CD4-positive, alpha-beta T cell (primary cell): ENCODE results near the gene CCDC144A. TPM values are rescaled to one million over a fixed set of nuclear protein-coding genes. Genes with fewer than 3 reads are reported as not detected.

Source experiments
- ATAC-seq: fragments of 200-7000 bp; cut with Tn5 transposase; one replicate; pipeline ENCODE4 v1.10.0; 2022; ENCODE audit warnings: mild to moderate bottlenecking; ENCODE audit not compliant: poor library complexity
- CTCF ChIA-PET: fragments of 350-600 bp; sonication (Branson Sonifier 250); formaldehyde crosslinking; loops from one replicate; lab custom pipeline; 2021; ENCODE audit warnings: antibody characterized with exemption, inconsistent platforms; lab: Charles Lee
- POLR2A ChIA-PET: fragments of 350-600 bp; sonication (Branson Sonifier 250); formaldehyde crosslinking; loops from one replicate; lab custom pipeline; 2021; ENCODE audit warnings: antibody characterized with exemption, inconsistent platforms; lab: Charles Lee
- DNase-seq, 14 experiments: peaks; one replicate each; pipeline ENCODE4 v3.0.0-alpha.2; 2013 to 2020; ENCODE audit warnings: mixed read lengths in 2 of 14
- H3K27ac ChIP-seq, 2 donors: one replicate each; pipeline versions ENCODE4 v1.5.1 to v1.7.0; 2013; ENCODE audit warnings: low read length in 2 of 2, low read depth in 1 of 2, mild to moderate bottlenecking in 1 of 2
- H3K27me3 ChIP-seq, 2 experiments: 1 replicate in 1 of 2; 2 replicates in 1 of 2; pipeline versions ENCODE4 v1.6.1 to v1.7.0; 2013; ENCODE audit warnings: low read length in 2 of 2, control low read depth in 1 of 2, mild to moderate bottlenecking in 1 of 2, moderate library complexity in 1 of 2; ENCODE audit not compliant: insufficient read depth in 2 of 2, control insufficient read depth in 1 of 2
- H3K36me3 ChIP-seq: one replicate; pipeline ENCODE4 v1.6.1; 2013; ENCODE audit warnings: low read length, control low read depth; ENCODE audit not compliant: insufficient read depth
- H3K4me1 ChIP-seq: one replicate; pipeline ENCODE4 v1.6.1; 2013; ENCODE audit warnings: low read length, control low read depth; ENCODE audit not compliant: insufficient read depth
- H3K4me3 ChIP-seq: one replicate; pipeline ENCODE4 v1.5.1; 2013; ENCODE audit warnings: mild to moderate bottlenecking, low read length, moderate library complexity
- H3K9me3 ChIP-seq, 2 experiments: 1 replicate in 1 of 2; 2 replicates in 1 of 2; pipeline versions ENCODE4 v1.6.1 to v1.7.0; 2013; ENCODE audit warnings: low read length in 2 of 2, mild to moderate bottlenecking in 2 of 2, control low read depth in 1 of 2, moderate library complexity in 1 of 2; ENCODE audit not compliant: control insufficient read depth in 1 of 2, insufficient read depth in 1 of 2
- H3K27ac Mint-ChIP-seq: one replicate; pipeline ENCODE4 v1.8.0; 2020; ENCODE audit warnings: mixed read lengths
- H3K27me3 Mint-ChIP-seq: one replicate; pipeline ENCODE4 v1.8.0; 2021; ENCODE audit warnings: mixed read lengths
- H3K36me3 Mint-ChIP-seq: one replicate; pipeline ENCODE4 v1.8.0; 2021; ENCODE audit warnings: low read depth, mixed read lengths
- H3K4me1 Mint-ChIP-seq: one replicate; pipeline ENCODE4 v1.8.0; 2021; ENCODE audit warnings: low read depth, mixed read lengths
- H3K4me3 Mint-ChIP-seq: one replicate; pipeline ENCODE4 v1.8.0; 2020; ENCODE audit warnings: mild to moderate bottlenecking, mixed read lengths
- H3K9me3 Mint-ChIP-seq: one replicate; pipeline ENCODE4 v1.8.0; 2020; ENCODE audit warnings: mixed read lengths
- CTCF ChIP-seq: fragments of 200-600 bp; IDR thresholded peaks from one replicate; pipeline ENCODE4 v1.8.0; 2022; ENCODE audit warnings: antibody characterized with exemption, mild to moderate bottlenecking
- intact Hi-C, 2 experiments: fragments of 100-400 bp; cut with DNase I in 1 of 2; cut with micrococcal nuclease in 1 of 2; formaldehyde crosslinking; loops; one replicate each; pipeline versions ENCODE4 v1.15.1 to v1.9.0; 2023 to 2025; cut with DNase I, micrococcal nuclease
- total RNA-seq, 174 experiments: library from RNA in 2 of 174; stranded (reverse) in 2 of 174; gene quantifications; one replicate each; pipeline ENCODE4 v1.2.3 and lab custom pipeline; 2021 to 2026

CCDC144A gene
- total RNA-seq, 2 experiments from 2014 or later, result 10.1 to 11.1 TPM

DNA sequence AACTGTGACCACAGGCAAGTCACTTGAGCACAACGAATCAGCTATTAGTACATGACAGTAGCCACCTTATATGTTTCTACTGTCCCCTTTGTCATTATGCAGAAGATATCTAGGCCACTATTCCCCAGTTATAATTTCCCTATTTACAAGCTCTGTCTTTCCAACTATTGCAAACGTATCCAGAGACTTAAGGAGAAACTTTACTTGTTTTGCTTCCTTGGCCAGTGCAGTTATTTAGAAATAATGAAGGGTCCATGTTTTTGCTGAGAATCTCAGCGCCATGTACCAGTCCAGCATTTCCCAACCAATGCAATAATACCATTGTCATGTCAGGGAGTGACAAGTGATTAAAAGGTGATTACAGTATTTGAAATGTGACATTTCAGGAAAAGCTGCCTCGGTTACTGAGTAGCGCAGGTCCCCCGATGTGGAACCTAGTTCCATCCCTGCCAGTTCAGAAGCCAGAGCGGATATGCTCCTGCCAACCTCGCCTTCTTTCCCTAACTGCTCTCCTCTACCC, 37.1 kb upstream of the CCDC144A start:
- Mint-ChIP-seq H3K4me3 (peak overlapping the region; percentile 86), H3K4me1 (peaks cover 31% of the 10 kb centered on the region), H3K27ac (peak overlapping the region; percentile 31), H3K36me3 (peaks cover 10% of the 10 kb centered on the region), H3K9me3 (no peaks in the 10 kb centered on the region), H3K27me3 (peaks cover 17% of the 10 kb centered on the region)
- Histone ChIP-seq H3K4me1 (peaks cover 14% of the 10 kb centered on the region), H3K36me3 (peaks cover 4% of the 10 kb centered on the region), H3K4me3 (peak overlapping the region; percentile 93), H3K9me3 (no peaks in the 10 kb centered on the region), H3K27ac (peak overlapping the region in 1 of 2 donors; percentile 43), H3K27me3 (no peaks in the 10 kb centered on the region)
- ChIA-PET POLR2A (interaction anchor here (1.2 kb wide), 1 partner anchor 214 kb away, joined by 3 read pairs; no protein-coding TSS in a partner anchor), CTCF (interaction anchor here (0.7 to 1.8 kb wide), 3 partner anchors 13 to 116 kb away, joined by 3 to 9 read pairs (median 4); no protein-coding TSS in a partner anchor)
- ATAC-seq (no peak), DNase-seq (peak in 1 of 14 experiments; percentile 5)
- intact Hi-C loops, result loop anchor here in 1 of 2 experiments (5.0 kb wide), 2 partner anchors 66 to 824 kb away; partner anchors contain the start of gene MED9
- TF ChIP-seq CTCF, result no peak

- intact Hi-C loops, result loop anchor here in 1 of 2 experiments (5.0 kb wide), 2 partner anchors 66 to 824 kb away; partner anchors contain the start of gene MED9
- Histone ChIP-seq H3K4me3 (peak within 1 kb of the TSS; percentile 93), H3K9me3 (no peaks in the 10 kb centered on the region), H3K27me3 (no peaks in the 10 kb centered on the region), H3K27ac (peak within 1 kb of the TSS in 1 of 2 donors; percentile 43), H3K4me1 (peaks cover 14% of the 10 kb centered on the region), H3K36me3 (peaks cover 4% of the 10 kb centered on the region)
- Mint-ChIP-seq H3K27ac (peak within 1 kb of the TSS; percentile 84), H3K4me1 (peaks cover 31% of the 10 kb centered on the region), H3K4me3 (peak within 1 kb of the TSS; percentile 86), H3K9me3 (no peaks in the 10 kb centered on the region), H3K36me3 (peaks cover 5% of the 10 kb centered on the region), H3K27me3 (peaks cover 18% of the 10 kb centered on the region)
- peak; percentile 78 to 94 (median 83) for DNase-seq
- no peak for TF ChIP-seq CTCF
- CTCF ChIA-PET, result interaction anchor here (1.2 to 1.8 kb wide), 2 partner anchors 64 to 117 kb away, joined by 4 to 9 read pairs; no protein-coding TSS in a partner anchor
- ATAC-seq, result peak; percentile 97
- POLR2A ChIA-PET, result interaction anchor here (1.2 kb wide), 1 partner anchor 215 kb away, joined by 3 read pairs; no protein-coding TSS in a partner anchor
Observed at GRCh38 chr17:16653367-16654041, 36.5 kb upstream of the CCDC144A start, which contains the start of gene ZNF624. Gene ZNF624 (minus strand): TSS chr17:16653850.

DNA sequence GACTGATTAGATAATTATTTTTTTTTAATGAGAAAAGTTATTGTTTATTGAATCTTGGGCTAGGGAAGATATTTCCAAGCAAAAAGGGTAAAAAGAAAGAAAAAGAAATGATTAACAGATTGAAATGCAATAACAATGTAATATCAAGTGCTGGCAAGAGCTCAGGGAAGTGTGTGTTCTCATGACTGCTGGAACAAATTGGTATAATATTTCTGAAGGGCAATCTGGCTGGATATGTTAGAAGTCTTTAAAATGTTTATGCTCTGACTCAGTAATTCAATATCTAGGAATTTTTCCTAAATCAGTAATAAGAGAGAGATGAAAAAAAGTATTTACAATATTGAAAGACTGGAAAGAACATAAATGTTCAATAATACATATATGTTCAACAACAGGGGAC, 28.8 kb upstream of the CCDC144A start:
- Mint-ChIP-seq H3K27ac (no peak overlapping the region), H3K4me1 (no peaks in the 10 kb centered on the region), H3K27me3 (peaks cover 61% of the 10 kb centered on the region), H3K9me3 (no peaks in the 10 kb centered on the region), H3K4me3 (no peak overlapping the region), H3K36me3 (no peaks in the 10 kb centered on the region)
- Histone ChIP-seq H3K36me3 (no peaks in the 10 kb centered on the region), H3K27ac (no peak overlapping the region), H3K27me3 (peaks cover 0 to 6% of the 10 kb centered on the region in 2 experiments), H3K4me3 (no peak overlapping the region), H3K9me3 (peaks cover 0 to 3% of the 10 kb centered on the region in 2 experiments), H3K4me1 (no peaks in the 10 kb centered on the region)
- ChIA-PET POLR2A (no interaction called here), CTCF (no interaction called here)
- ATAC-seq, result no peak
- TF ChIP-seq CTCF, result no peak
- intact Hi-C loops, result no loop called here
- DNase-seq, result no peak
